PC-9 (cell line): ENCODE measurements around the gene THSD1. TPM values are rescaled to one million over a fixed set of nuclear protein-coding genes. Genes with fewer than 3 reads are reported as not detected.
"Not testable (repeated sequence)": the region's sequence is repeated elsewhere in the genome, so short reads cannot be mapped to it uniquely, and the experiment has no call there.

Source experiments
- BruUV-seq: library from RNA; stranded (reverse); fragments of 400-500 nt; replicated peaks from 2 replicates; lab custom pipeline; 2021; lab: Mats Ljungman, UMichigan
- CTCF ChIA-PET: fragments of 300-600 bp; sonication (Branson Sonifier 250); formaldehyde crosslinking; loops from one replicate; lab custom pipeline; 2022; ENCODE audit warnings: antibody characterized with exemption; lab: Charles Lee
- POLR2A ChIA-PET: fragments of 300-600 bp; sonication (Branson Sonifier 250); formaldehyde crosslinking; loops from one replicate; lab custom pipeline; 2022; ENCODE audit warnings: antibody characterized with exemption; ENCODE audit not compliant: unreplicated experiment; lab: Charles Lee
- DNase-seq, 2 experiments: peaks; one replicate each; pipeline versions ENCODE4 v3.0.0 to v3.0.0-alpha.2; 2015 to 2022; ENCODE audit warnings: mixed read lengths in 1 of 2
- H2AFZ ChIP-seq: fragments of 200-600 bp; sonication (generic); 2 replicates; pipeline ENCODE4 v1.8.1; 2017; ENCODE audit warnings: antibody characterized with exemption
- H3F3A ChIP-seq: fragments of 200-600 bp; sonication (generic); 2 replicates; pipeline ENCODE4 v1.8.1; 2017; ENCODE audit warnings: antibody characterized with exemption, mild to moderate bottlenecking, low read depth; ENCODE audit not compliant: insufficient read depth
- H3K27ac ChIP-seq: fragments of 200-600 bp; sonication (generic); 2 replicates; pipeline ENCODE4 v1.6.1; 2016; ENCODE audit warnings: mixed run types
- H3K27me3 ChIP-seq: fragments of 200-600 bp; sonication (generic); 2 replicates; pipeline ENCODE4 v1.6.1; 2016; ENCODE audit warnings: low read depth, mixed run types; ENCODE audit not compliant: insufficient read depth
- H3K36me3 ChIP-seq: fragments of 200-600 bp; sonication (generic); 2 replicates; pipeline ENCODE4 v1.6.1; 2016; ENCODE audit warnings: low read depth, mixed run types
- H3K4me1 ChIP-seq: fragments of 200-600 bp; sonication (generic); replicated peaks from 2 replicates; pipeline ENCODE4 v1.6.1; 2016; ENCODE audit warnings: mixed run types; ENCODE audit not compliant: insufficient read depth
- H3K4me2 ChIP-seq: fragments of 200-600 bp; sonication (generic); 2 replicates; pipeline ENCODE4 v1.6.1; 2017; ENCODE audit warnings: mixed run types
- H3K4me3 ChIP-seq: fragments of 200-600 bp; sonication (generic); 2 replicates; pipeline ENCODE4 v1.6.1; 2016; ENCODE audit warnings: mixed run types
- H3K79me2 ChIP-seq: fragments of 200-600 bp; sonication (generic); 2 replicates; pipeline ENCODE4 v1.6.1; 2017; ENCODE audit warnings: low read depth, mixed run types
- H3K9me2 ChIP-seq: fragments of 200-600 bp; sonication (generic); 2 replicates; pipeline ENCODE4 v1.8.1; 2017; ENCODE audit warnings: mild to moderate bottlenecking; ENCODE audit not compliant: insufficient read depth
- H3K9me3 ChIP-seq: fragments of 200-600 bp; sonication (generic); 2 replicates; pipeline ENCODE4 v1.8.1; 2016; ENCODE audit warnings: low read depth; ENCODE audit not compliant: insufficient read depth
- H4K20me1 ChIP-seq: fragments of 200-600 bp; sonication (generic); 2 replicates; pipeline ENCODE4 v1.8.1; 2017; ENCODE audit not compliant: insufficient read depth
- CTCF ChIP-seq: fragments of 200-600 bp; sonication (generic); conservative IDR thresholded peaks from 2 replicates; pipeline ENCODE4 v1.6.1; 2017; ENCODE audit warnings: mixed run types, antibody characterized with exemption, mild to moderate bottlenecking, moderate library complexity
- EZH2 ChIP-seq: fragments of 200-600 bp; sonication (generic); IDR thresholded peaks from 2 replicates; pipeline ENCODE4 v1.8.0; 2017; ENCODE audit warnings: antibody characterized with exemption, low read depth
- intact Hi-C: fragments of 100-400 bp; cut with micrococcal nuclease; formaldehyde crosslinking; loops from one replicate; pipeline ENCODE4 v1.10.0; 2022; ENCODE audit not compliant: unreplicated experiment
- total RNA-seq: library from RNA; stranded (reverse); gene quantifications from 2 replicates; pipeline ENCODE4 v1.2.3, GENCODE V29; 2021

Gene THSD1
- total RNA-seq, 1 experiment from 2014 or later, result 0.33 TPM

DNA sequence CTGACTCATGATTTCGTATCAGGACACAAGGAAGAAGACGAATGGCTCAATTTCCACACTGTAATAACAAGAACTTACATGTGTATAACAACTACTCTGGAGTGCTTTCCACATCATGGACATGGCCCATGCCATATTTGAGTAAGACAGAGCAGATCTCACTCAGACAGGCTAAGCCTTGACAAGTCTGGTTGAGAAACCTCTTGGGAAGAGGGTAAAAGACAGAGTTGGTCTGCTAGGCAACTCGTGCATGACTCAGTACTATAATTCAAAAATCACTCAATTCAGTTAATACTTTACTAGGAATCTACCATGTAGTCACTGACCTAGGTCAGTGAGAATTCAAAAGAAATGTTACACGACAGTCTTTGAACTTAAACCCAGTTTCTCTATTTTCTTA, 5.7 kb upstream of the THSD1 start:
- H3K79me2 ChIP-seq, result no peaks in the 10 kb centered on the region
- H4K20me1 ChIP-seq, result no peaks in the 10 kb centered on the region
- TF ChIP-seq EZH2 (no peak), CTCF (no peak)
- no peaks in the 10 kb centered on the region for H3K9me3 ChIP-seq
- no peaks in the 10 kb centered on the region for H3K27me3 ChIP-seq
- no peak overlapping the region for H3K27ac ChIP-seq
- no peaks in the 10 kb centered on the region for H3K9me2 ChIP-seq
- no peak overlapping the region for H2AFZ ChIP-seq
- no peaks in the 10 kb centered on the region for H3K4me1 ChIP-seq
- CTCF ChIA-PET, result no interaction called here
- no peak overlapping the region for H3K4me3 ChIP-seq
- H3F3A ChIP-seq, result peaks cover 2% of the 10 kb centered on the region; the same call in 1 of the 2 replicates
- intact Hi-C loops, result no loop called here
- no TSS peak for BruUV-seq
- no peak for DNase-seq
- POLR2A ChIA-PET, result no interaction called here
- no peak overlapping the region for H3K4me2 ChIP-seq
- H3K36me3 ChIP-seq, result peaks cover 5% of the 10 kb centered on the region

- H3K4me1 ChIP-seq, H4K20me1 ChIP-seq, H3F3A ChIP-seq, H3K9me2 ChIP-seq, POLR2A ChIA-PET, BruUV-seq, CTCF ChIA-PET, intact Hi-C loops, H3K4me2 ChIP-seq, H3K4me3 ChIP-seq, H3K27ac ChIP-seq, H3K27me3 ChIP-seq, H3K79me2 ChIP-seq, DNase-seq, H2AFZ ChIP-seq, H3K36me3 ChIP-seq, H3K9me3 ChIP-seq: not testable (repeated sequence)
These were observed 2.2 kb upstream of the THSD1 start for GRCh38 chr13:52408071-52408658.

DNA sequence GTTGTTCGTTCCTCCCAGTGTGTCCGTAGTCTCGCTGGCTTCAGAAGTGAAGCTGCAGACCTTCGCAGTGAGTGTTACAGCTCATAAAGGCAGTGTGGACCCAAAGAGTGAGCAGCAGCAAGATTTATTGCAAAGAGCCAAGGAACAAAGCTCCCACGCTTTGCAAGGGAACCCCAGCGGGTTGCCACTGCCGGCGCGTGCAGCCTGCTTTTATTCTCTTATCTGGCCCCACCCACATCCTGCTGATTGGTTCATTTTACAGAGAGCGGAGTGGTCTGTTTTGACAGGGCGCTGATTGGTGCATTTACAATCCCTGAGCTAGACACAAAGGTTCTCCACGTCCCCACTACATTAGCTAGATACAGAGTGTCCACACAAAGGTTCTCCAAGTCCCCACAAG, 1.5 kb upstream of the THSD1 start:
- H2AFZ ChIP-seq, H3K27ac ChIP-seq, intact Hi-C loops, H3F3A ChIP-seq, H3K4me2 ChIP-seq, H3K79me2 ChIP-seq, H3K9me2 ChIP-seq, POLR2A ChIA-PET, H3K27me3 ChIP-seq, H3K4me1 ChIP-seq, BruUV-seq, DNase-seq, CTCF ChIA-PET, H3K9me3 ChIP-seq, H3K4me3 ChIP-seq, H4K20me1 ChIP-seq, H3K36me3 ChIP-seq: not testable (repeated sequence)

DNA sequence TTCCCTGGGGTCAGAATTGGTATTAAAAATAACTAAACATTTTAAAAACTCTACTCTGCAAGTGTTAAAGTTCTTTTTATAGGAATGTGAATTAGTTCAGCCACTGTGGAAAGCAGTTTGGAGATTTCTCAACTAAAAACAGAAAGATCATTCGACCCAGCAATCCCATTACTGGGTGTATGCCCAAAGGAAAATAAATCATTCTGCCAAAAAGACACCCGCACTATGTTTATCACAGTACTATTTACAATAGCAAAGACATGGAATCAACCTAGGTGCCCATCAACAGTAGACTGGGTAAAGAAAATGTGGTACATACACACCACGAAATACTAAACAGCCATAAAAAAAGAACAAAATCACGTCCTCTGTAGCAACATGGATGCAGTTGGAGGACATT, 657 bp upstream of the THSD1 start:
- TF ChIP-seq EZH2 (no peak), CTCF (no peak)
- H3K79me2 ChIP-seq, result no peaks in the 10 kb centered on the region
- H4K20me1 ChIP-seq, result no peaks in the 10 kb centered on the region
- H3K27me3 ChIP-seq, result 0 out of 2 replicates have a peak, but pooled peaks cover 4% of the 10 kb centered on the region
- no peaks in the 10 kb centered on the region for H3K4me1 ChIP-seq
- no peak for DNase-seq
- H3K4me2 ChIP-seq, result no peak overlapping the region
- H3K36me3 ChIP-seq, result no peaks in the 10 kb centered on the region
- H3F3A ChIP-seq, result no peaks in the 10 kb centered on the region; the same call in 1 of the 2 replicates
- ChIA-PET POLR2A (no interaction called here), CTCF (no interaction called here)
- no peak overlapping the region for H2AFZ ChIP-seq
- H3K9me3 ChIP-seq, result no peaks in the 10 kb centered on the region
- H3K9me2 ChIP-seq, result no peaks in the 10 kb centered on the region
- H3K27ac ChIP-seq, result no peak overlapping the region
- intact Hi-C loops, result no loop called here
- no TSS peak for BruUV-seq
- no peak overlapping the region for H3K4me3 ChIP-seq
